ENCODE results near the gene CERS6. TPM values are rescaled to one million over a fixed set of nuclear protein-coding genes. Genes with fewer than 3 reads are reported as not detected.

The CERS6 gene
- total RNA-seq, 1 experiment from 2014 or later = 8.3 TPM

DNA sequence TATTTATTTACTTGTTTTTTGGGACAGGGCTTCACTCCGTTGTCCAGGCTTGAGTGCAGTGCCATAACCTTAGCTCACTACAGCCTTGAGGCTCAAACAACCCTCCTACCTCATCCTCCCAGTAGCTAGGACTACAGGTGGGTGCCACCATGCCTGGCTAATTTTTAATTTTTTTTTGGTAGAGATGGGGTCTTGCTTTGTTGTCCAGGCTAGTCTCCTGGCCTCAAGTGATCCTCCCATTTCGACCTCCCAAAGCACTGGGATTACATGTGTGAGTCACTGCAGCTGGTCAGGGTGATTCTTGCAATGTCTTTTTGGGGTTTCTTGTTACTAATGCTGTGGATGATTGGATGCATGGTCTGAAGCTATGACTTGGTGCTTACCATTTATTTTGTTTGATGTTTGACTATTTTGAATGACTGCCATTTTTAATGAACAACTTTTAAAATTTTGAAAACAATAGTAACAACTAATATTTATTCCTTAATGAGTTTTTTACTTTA, 6.5 kb downstream of the CERS6 start:
- intact Hi-C loops (cut with micrococcal nuclease; ENCODE audit: unreplicated experiment) = no loop called here
- Histone ChIP-seq H3K4me1 (replicated peaks; ENCODE audit: insufficient read depth) (peaks cover 27% of the 10 kb centered on the region), H3K79me2 (ENCODE audit: low read depth) (peaks cover 26% of the 10 kb centered on the region), H3K36me3 (ENCODE audit: low read depth) (no peaks in the 10 kb centered on the region), H4K20me1 (ENCODE audit: insufficient read depth) (no peaks in the 10 kb centered on the region), H3K4me3 (no peak overlapping the region), H3K9me2 (ENCODE audit: insufficient read depth) (no peaks in the 10 kb centered on the region), H3K4me2 (no peak overlapping the region), H3K9me3 (ENCODE audit: insufficient read depth, low read depth) (no peaks in the 10 kb centered on the region), H3K27ac (no peak overlapping the region), H3K27me3 (ENCODE audit: insufficient read depth, low read depth) (no peaks in the 10 kb centered on the region), H2AFZ (no peak overlapping the region), H3F3A (ENCODE audit: insufficient read depth, low read depth) (peaks cover 3% of the 10 kb centered on the region; the same call in 1 of the 2 replicates)
- CTCF ChIA-PET = no interaction called here
- no peak for DNase-seq
- TF ChIP-seq, protein P1, sequence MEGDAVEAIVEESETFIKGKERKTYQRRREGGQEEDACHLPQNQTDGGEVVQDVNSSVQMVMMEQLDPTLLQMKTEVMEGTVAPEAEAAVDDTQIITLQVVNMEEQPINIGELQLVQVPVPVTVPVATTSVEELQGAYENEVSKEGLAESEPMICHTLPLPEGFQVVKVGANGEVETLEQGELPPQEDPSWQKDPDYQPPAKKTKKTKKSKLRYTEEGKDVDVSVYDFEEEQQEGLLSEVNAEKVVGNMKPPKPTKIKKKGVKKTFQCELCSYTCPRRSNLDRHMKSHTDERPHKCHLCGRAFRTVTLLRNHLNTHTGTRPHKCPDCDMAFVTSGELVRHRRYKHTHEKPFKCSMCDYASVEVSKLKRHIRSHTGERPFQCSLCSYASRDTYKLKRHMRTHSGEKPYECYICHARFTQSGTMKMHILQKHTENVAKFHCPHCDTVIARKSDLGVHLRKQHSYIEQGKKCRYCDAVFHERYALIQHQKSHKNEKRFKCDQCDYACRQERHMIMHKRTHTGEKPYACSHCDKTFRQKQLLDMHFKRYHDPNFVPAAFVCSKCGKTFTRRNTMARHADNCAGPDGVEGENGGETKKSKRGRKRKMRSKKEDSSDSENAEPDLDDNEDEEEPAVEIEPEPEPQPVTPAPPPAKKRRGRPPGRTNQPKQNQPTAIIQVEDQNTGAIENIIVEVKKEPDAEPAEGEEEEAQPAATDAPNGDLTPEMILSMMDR (conservative IDR thresholded peaks at IDR 0.05) = no peak
- no peak for TF ChIP-seq EZH2 (IDR thresholded peaks at IDR 0.05; ENCODE audit: low read depth)
- POLR2A ChIA-PET (ENCODE audit: unreplicated experiment) = no interaction called here
- BruUV-seq (replicated peaks) = no TSS peak

DNA sequence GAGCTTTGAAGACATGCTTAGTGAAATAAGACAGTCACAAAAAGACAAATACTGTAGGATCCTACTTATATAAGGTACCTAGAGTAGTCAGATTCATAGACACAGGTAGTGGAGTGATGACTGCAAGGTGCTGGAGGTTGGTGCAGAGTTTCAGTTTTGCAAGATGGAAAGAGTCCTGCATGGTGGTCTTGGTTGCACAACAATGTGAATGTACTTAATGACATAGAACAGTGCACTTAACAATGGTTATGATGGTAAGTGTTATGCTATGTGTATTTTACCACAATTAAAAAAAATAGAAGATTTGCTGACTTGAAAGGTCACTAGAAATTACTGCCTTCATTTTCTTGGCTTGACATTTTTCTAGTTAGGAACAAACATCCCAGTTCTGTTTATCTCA, 9.5 kb downstream of the CERS6 start:
- peak overlapping the region; percentile 15; the same call in 1 of the 2 replicates for H3K4me2 ChIP-seq
- H3K4me3 ChIP-seq = no peak overlapping the region
- no peaks in the 10 kb centered on the region for H3K27me3 ChIP-seq (ENCODE audit: insufficient read depth, low read depth)
- H3K79me2 ChIP-seq (ENCODE audit: low read depth) = peaks cover 11% of the 10 kb centered on the region
- no peaks in the 10 kb centered on the region; the same call in 1 of the 2 replicates for H3F3A ChIP-seq (ENCODE audit: insufficient read depth, low read depth)
- CTCF ChIA-PET = no interaction called here
- H2AFZ ChIP-seq = no peak overlapping the region
- TF ChIP-seq EZH2 (IDR thresholded peaks at IDR 0.05; ENCODE audit: low read depth) = no peak
- TF ChIP-seq, protein P1 (conservative IDR thresholded peaks at IDR 0.05) = no peak
- H3K27ac ChIP-seq = no peak overlapping the region
- no peaks in the 10 kb centered on the region for H3K9me2 ChIP-seq (ENCODE audit: insufficient read depth)
- no peak for DNase-seq
- H3K9me3 ChIP-seq (ENCODE audit: insufficient read depth, low read depth) = no peaks in the 10 kb centered on the region
- POLR2A ChIA-PET (ENCODE audit: unreplicated experiment) = no interaction called here
- intact Hi-C loops (cut with micrococcal nuclease; ENCODE audit: unreplicated experiment) = no loop called here
- H3K36me3 ChIP-seq (ENCODE audit: low read depth) = no peaks in the 10 kb centered on the region
- H3K4me1 ChIP-seq (replicated peaks; ENCODE audit: insufficient read depth) = peaks cover 15% of the 10 kb centered on the region
- no TSS peak for BruUV-seq (replicated peaks)
- H4K20me1 ChIP-seq (ENCODE audit: insufficient read depth) = no peaks in the 10 kb centered on the region

DNA sequence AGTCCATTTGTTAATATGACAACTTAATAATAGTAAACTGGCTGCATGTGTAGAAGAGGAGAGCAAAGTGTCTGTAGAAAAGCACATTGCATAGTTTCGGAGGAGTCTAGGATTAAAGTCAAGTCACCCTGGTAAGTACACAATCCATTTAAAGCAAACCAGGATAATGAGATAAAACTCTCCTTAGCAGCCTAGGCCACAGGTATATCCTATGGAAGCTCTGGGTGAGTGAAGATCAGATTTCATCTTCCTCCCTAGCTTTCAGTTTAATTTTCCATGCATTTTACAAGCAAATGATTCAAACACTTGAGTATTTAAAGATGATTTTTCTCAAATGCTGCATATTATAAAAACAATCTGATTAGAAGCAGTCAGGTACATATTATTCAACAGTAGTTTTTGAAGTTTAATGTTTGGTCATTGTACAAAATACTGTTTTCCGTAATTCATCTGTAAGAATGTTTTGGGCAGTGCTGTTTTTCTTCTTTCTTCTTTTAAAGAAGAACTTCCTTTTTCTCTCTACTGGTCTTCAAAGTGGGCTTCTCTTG, 10.2 kb downstream of the CERS6 start:
- no peaks in the 10 kb centered on the region for H3K36me3 ChIP-seq (ENCODE audit: low read depth)
- H3K9me2 ChIP-seq (ENCODE audit: insufficient read depth) = no peaks in the 10 kb centered on the region
- H3K79me2 ChIP-seq (ENCODE audit: low read depth) = peaks cover 11% of the 10 kb centered on the region; the same call in 1 of the 2 replicates
- no peaks in the 10 kb centered on the region for H3K27me3 ChIP-seq (ENCODE audit: insufficient read depth, low read depth)
- peak overlapping the region; percentile 15 for H3K4me2 ChIP-seq
- no peaks in the 10 kb centered on the region; the same call in 1 of the 2 replicates for H3F3A ChIP-seq (ENCODE audit: insufficient read depth, low read depth)
- no peak overlapping the region for H3K27ac ChIP-seq
- no peaks in the 10 kb centered on the region for H4K20me1 ChIP-seq (ENCODE audit: insufficient read depth)
- TF ChIP-seq EZH2 (IDR thresholded peaks at IDR 0.05; ENCODE audit: low read depth) = no peak
- TF ChIP-seq, protein P1 (conservative IDR thresholded peaks at IDR 0.05) = no peak
- no peak overlapping the region for H2AFZ ChIP-seq
- ChIA-PET POLR2A (ENCODE audit: unreplicated experiment) (no interaction called here), CTCF (no interaction called here)
- H3K9me3 ChIP-seq (ENCODE audit: insufficient read depth, low read depth) = no peaks in the 10 kb centered on the region
- DNase-seq = no peak
- peaks cover 15% of the 10 kb centered on the region for H3K4me1 ChIP-seq (replicated peaks; ENCODE audit: insufficient read depth)
- no TSS peak for BruUV-seq (replicated peaks)
- intact Hi-C loops (cut with micrococcal nuclease; ENCODE audit: unreplicated experiment) = no loop called here
- no peak overlapping the region for H3K4me3 ChIP-seq
